ENCODE data around the gene KMT5B.

DNA sequence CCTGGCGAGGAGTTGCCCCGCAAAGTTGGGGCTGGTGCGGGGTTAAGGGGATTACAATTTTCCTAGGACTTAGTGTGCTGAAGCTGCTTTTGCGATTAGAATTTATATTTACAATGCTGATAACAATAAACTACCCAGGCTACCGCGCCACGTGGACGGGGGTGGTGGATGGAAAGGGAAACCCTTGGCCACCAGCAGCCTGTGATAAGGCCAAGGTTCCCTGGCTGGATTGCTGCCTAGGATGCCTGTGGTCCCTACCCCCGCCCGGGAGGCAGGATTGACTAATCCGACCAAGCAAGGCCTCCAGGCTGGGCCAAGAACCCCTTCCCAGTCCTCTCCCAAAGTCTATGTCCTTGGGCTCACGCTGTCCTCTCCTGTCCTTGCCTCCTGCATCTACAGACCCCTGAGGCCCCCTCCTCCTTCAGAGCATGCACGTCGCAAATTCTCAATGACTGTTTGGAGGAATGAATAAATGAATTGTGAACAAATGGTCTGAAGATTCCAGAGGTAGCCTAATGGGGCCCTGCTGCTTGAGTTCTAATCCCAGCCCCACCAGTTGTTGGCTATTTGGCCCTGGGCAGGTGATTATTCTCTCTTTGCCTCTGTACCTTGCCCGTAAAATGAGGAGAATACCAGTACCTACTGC lies 84.3 kb downstream of the KMT5B start:
- no peak for TF ChIP-seq CTCF (conservative IDR thresholded peaks at IDR 0.05)
- no peak for TF ChIP-seq EZH2 (IDR thresholded peaks at IDR 0.05; ENCODE audit: low read depth)

Measured in PC-9 (cell line).